Dermis microvascular lymphatic vessel endothelial cell (primary cell): ENCODE results near the gene SHROOM1. TPM values are rescaled to one million over a fixed set of nuclear protein-coding genes. Genes with fewer than 3 reads are reported as not detected.
"Not testable (repeated sequence)": the region's sequence is repeated elsewhere in the genome, so short reads cannot be mapped to it uniquely, and the experiment has no call there.

Experiments used
- DNase-seq, 2 donors: peaks; one replicate each; pipeline versions ENCODE4 v3.0.0 to v3.0.0-alpha.2; 2010; ENCODE audit warnings: low read depth in 2 of 2
- total RNA-seq: library from RNA; depleted of rRNA; stranded (reverse); fragments of >200 nt; gene quantifications from 2 replicates; pipeline ENCODE4 v1.2.1, GENCODE V29; 2014

Gene SHROOM1, protein sequence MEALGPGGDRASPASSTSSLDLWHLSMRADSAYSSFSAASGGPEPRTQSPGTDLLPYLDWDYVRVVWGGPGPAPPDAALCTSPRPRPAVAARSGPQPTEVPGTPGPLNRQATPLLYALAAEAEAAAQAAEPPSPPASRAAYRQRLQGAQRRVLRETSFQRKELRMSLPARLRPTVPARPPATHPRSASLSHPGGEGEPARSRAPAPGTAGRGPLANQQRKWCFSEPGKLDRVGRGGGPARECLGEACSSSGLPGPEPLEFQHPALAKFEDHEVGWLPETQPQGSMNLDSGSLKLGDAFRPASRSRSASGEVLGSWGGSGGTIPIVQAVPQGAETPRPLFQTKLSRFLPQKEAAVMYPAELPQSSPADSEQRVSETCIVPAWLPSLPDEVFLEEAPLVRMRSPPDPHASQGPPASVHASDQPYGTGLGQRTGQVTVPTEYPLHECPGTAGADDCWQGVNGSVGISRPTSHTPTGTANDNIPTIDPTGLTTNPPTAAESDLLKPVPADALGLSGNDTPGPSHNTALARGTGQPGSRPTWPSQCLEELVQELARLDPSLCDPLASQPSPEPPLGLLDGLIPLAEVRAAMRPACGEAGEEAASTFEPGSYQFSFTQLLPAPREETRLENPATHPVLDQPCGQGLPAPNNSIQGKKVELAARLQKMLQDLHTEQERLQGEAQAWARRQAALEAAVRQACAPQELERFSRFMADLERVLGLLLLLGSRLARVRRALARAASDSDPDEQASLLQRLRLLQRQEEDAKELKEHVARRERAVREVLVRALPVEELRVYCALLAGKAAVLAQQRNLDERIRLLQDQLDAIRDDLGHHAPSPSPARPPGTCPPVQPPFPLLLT
- 1.5 and 4.3 TPM in 2 replicates for total RNA-seq

DNA sequence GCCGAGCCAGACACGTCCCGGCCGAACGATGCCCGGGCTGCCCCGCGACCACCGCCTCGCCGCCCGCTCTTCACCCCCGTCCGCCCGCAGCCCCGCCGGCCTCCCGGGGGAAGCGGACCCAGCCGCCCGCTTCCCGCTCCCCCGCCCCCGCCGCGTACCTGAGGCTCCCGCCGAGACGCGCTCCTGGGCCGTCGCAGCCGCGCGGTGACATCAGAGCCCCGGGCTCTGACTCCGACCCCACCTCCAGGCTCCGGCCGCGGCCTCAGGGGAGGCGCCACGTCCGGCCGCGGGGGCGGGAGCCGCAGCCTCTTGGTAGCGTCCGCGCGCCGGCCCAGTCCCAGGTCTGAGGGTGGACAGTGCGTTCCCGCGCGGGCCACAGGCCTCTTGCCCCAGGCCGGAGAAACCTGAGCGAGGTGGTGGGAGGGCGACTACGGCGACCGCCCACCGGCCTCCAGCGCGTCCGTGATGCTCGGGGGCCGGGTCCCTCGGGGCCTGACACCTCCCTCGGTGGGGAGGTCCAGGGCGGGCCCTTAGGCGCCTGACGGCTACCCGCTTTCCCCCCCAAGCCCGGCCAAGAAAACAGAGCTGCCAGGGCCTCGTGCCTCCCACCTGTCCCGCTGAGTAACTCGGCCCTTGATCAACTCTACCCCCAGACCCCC, at the start of gene SHROOM1:
TSS of gene SHROOM1 (minus strand) at position 212 of the 659 bp plus-strand sequence. CDS start 4,507 bp downstream, outside the sequence.
- peak in 1 of 2 donors; percentile 63 for DNase-seq

DNA sequence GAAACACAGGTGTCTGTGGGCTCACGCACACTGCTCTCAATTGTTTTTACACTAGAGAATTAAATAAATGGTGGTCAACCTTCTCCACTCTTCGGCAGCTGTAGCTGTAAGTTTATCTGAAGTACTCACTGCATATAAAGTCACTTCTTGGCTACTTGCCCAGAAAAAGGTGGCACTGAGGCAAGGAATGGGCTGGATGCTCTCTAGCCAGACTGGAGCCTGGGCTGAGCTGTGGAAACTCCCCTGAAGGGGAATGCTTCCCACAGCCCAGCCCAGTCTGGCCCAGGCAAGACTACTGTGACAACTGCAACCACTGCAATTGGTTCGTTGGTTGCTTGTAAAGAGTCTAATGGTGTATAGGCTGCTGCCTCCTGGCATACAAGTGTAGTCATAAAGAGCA, 47.5 kb upstream of the SHROOM1 start:
- DNase-seq, result peak in 1 of 2 donors; percentile 21

DNA sequence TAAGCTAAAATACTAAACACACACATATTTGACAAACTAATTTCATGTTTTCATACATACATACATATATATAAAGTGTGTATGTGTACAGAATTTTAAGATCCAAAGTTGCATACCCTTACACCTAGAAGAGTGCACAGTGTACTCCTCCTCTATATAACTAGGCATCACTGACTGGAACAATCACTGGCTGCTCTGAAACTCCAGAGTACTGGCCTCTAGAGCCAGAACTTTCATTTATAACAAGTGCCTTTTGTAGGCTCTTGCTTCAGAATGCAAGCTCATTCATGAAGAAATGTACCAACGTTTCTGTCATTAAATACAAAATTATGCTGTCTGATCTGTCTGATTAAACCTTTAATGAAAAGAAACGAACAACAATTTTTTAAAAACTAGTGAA, 47.0 kb upstream of the SHROOM1 start:
- no peak for DNase-seq

DNA sequence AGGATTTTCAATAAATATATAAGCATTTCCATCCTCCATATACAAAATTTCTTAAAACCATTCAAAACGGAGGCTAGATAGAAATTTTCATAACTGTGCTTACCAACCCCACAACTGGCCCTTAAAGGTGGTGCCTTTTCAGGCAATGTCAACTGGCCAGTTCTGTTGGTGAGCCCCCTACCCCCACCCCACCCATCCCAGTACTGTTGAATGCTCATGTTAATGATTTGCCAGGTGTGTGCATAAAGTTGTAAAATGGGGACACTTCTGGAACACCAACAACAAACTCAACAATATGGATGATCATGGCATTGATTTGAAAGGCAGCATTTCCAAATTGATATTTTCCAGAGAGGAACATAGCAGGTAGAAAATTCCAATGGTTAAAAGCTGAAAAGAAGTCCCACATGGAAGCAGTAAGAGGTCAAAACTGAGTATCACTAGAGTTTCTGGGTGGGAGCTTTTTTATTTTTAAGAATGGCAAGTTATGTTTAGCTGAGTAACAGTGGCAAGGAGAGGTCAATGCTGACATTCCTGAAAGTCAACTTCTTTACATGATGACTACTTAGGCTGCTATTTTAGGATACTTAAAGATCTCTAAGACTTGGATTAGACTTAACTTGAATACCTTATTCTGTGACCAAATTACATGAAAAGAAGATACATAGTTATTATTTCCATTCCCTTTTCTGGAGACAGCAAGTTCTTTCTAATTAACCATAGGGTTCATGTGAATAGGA, 45.7 kb upstream of the SHROOM1 start:
- DNase-seq, result no peak

DNA sequence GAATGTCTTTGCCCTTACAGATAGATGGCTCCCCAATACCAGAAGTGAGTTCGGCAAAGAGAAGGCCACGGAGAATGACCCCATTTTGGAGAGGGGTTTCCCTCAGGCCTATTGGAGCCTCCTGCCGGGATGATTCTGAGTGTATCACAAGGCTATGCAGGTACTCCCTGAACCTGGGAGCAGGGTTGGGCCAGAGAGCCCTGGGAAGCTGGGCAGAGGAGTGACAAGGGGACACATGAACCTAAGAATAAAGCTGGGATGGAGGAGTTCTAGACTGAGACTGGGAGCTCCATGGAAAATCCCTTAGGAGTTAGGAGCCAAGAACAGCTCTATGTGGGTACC, 43.5 kb upstream of the SHROOM1 start:
- DNase-seq, result no peak

DNA sequence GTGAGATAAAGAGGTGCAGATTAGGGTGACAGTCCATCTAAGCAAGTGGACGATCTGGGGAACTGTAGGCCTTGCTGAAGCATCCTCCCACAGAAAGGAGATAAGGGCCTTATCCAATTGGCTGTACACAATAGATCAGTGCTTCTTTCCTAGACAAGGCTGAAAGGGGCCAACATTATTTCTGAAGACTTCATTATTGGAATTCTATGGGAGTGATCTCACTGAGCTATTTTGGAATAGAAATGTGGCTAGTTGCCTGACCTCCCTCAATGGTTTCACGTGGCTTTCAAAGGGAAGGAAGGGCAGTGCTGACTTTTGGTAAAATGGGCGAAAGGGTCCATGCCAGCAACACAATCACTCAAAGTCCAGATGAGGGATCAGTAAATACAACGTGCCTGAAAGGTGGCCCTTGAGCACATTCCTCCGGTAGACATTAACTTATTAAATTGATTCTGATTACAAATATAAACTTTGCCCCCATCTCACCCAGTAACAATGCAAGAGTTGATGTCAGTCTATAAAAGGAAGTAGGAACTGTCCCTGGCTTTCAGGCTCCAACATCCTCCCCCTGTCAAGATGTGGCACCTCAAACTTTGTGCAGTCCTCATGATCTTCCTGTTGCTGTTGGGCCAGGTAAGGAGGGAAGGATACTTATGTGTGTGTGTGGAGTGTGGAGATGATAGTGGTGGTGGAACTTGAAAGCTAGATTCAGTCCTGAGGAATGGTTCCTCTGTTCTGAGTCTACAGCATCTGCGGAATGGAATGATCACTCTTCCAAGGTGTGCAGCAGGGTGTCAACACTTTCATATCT, 42.9 kb upstream of the SHROOM1 start, which contains the start of gene LEAP2:
TSS of gene LEAP2 (plus strand) at position 550 of the 811 bp plus-strand sequence. CDS start at position 577, 27 bp downstream.
- DNase-seq, result no peak

DNA sequence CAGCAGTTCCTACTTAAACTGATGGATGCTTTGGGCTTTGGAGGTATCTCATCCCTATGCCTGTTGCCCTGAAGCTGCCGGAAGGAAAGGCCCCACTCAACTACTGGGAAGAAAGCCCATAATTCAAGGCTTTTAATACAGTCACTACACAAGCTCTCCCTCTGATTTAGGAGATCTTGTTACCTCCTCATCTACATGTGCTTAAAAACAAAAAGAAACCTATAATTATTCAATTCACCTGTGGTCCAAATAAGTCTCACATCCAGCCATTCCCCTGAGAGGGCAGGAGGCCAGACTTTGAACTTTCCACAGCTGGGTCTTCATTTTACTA, 42.3 kb upstream of the SHROOM1 start:
- no peak for DNase-seq

DNA sequence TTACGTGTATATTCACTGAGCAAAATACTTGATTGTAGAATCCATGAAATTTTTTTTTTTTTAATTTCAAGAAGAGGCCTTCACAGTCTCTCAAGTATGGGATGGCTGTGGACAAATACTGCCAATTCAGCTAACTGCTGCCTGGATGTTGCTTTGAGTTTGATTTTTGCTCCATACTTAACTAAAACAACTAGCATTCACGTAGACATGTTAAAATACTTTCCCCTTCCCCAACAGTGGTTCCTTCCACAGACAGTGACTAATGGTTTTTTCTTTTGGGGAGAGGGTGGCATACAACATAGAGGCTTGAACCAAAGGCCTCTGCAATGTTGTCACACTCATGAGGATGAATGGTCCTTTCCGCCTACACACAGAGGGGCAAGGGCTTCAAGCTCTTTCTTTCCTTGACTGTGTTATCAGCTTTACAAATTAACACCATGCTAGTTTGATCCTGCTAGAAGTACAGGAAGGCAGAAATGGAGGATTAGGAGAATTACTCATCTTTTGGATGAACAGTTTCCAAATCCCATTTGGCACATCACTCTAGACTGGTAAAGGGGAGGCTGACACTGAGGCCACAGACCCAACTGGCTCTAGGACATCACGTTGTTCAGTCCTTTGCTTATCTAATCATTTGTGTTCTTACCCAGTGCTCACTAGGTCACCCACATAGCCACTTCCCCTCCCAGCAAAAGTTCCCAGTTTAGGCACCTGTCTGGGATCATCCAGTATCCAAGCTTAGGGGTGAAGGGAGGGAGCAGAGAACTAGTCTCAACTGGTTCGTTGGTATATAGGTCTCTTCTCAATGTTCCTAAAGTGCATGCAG, 41.2 kb upstream of the SHROOM1 start:
- no peak for DNase-seq

DNA sequence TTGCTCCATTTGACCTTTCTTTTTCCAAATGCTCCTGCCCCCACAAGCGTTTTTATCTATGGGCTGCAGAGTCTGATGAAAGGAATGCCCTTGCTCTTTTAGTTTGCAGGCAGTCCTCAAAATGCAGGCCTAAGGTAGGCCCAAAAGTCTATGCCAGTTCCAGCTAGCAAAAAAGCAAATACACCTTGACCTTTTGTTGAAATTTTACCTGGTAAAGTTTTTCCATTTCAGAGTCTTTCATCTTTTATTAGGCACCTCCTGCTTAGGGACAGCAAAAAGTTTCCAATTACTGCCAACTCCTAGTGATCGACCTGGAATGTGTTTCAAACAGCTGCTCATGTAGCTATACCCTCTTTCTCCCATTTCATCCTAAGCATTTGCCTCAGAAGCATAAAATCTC, 40.4 kb upstream of the SHROOM1 start:
- DNase-seq, result no peak

DNA sequence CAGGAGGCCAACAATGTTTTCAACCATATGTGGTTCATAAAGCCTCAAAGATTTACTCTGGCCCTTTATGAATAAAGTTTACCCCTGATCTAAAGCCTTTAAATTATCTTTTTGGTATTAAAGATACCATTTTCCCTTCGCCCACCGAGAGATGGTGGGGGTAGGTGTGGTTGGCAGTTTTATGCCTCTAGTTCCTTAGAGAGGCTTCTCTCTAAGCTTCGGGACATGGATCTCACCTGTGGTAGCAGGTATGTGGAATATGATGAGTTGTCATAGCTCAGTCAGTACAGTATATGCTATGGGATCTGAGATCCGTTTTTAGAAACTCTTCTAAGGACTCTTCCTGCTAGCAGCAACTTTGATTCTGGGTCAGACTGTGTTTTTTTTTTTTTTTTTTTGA, 38.3 kb upstream of the SHROOM1 start:
- DNase-seq, result no peak

DNA sequence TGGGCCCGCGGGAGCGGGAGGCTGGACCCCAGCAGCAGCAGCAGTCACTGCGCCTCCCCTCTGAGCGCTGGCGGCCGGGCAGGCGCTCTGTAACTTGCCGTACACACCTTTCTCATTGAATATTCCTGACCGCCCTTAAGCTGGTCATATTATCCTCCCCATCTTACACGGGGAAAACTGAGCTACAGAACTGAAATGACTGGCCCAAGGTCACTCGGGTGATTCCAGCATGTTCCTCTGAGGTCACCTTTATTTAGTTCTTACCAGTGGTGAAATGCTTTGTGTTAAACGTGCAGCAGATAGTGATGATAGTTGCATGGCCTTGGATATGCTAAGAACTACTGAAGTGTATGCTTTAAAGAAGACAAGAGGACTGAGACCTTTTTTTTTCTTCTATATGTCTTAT, 36.6 kb upstream of the SHROOM1 start:
- no peak for DNase-seq

DNA sequence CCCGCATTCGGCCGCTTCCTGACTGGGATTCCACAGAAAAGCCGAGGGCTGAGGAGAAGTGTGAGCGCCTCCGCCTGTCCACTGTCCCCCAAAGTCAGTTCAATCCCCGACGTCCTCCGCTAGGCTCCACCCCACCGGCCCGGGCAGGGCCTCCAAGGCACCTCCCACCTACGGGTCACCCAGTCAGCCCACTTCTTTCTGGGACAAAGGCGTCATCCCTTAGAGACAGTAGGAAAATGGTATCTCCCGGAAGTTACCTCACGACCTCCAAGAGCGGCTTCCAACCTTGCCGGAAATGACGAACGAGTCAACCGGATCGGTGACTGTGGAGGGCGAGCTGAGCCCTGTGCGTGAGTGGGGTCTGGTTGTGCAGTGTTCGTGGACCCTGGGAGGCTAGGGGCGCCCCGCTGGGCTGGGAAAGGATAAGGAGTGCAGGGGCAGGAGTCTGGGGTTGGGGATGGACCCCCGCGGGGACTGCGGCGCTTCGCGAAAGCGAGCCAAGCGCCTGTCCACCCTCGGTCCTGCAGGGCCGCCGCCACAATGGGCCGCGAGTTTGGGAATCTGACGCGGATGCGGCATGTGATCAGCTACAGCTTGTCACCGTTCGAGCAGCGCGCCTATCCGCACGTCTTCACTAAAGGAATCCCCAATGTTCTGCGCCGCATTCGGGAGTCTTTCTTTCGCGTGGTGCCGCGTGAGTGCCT, 36.0 kb upstream of the SHROOM1 start, which contains the start of the genes GDF9 and UQCRQ:
TSS of gene GDF9 (minus strand) at position 128 of the 704 bp plus-strand sequence. CDS start 1,936 bp downstream, outside the sequence.
TSS of gene UQCRQ (plus strand) at position 301 of the 704 bp plus-strand sequence. CDS start at position 541, 240 bp downstream.
- peak; percentile 100 for DNase-seq

DNA sequence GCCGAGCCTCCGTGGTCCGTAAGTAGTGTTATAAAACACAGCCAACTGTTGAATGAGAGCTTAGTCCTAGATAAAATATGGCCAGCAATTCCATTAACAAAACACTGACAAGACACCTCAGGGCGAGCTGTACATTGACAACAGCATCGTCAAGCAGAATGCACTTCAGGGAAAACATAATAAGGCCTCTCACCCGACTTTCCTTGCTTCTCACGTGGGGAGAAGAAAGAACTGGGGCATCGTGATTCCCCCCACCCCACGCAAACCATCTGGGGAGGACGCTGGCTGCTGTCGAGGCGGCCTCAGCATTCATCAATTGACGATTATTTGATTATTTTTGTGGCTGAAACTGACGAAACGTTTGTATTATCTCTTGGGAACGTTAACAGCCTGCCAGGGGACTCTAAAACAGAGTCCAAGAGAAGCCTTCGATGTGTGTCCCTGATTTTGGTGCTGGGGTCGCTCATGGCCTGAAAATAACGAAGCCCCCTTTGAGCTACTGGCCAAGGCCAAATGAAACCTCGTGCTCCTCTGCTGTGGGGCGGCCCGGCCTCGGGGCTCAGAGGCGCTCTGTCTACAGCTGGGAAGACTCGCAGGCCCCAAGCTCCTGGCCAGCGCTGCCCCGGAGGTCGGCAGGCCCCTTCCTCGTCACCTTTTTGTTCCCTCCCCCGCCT, 35.4 kb upstream of the SHROOM1 start:
- DNase-seq, result no peak

DNA sequence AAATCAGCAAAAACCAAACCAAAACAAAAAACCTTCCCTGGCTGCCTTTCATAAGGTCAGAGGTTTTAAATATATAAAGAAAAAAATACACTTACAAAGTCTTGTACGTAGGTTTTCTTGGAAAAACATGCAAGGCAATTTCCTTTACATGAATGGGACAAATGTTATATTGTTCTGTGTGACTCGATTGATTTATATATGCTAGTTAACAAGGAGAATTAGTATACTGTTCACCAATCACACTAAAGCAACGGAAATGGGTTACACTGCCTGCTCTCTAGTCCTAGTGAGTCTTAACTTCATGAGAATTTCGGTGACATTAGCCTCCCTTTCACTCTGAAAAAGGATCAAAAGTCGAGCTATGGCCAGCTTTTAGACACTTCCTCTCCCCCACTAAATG, 30.3 kb upstream of the SHROOM1 start:
- DNase-seq, result no peak

DNA sequence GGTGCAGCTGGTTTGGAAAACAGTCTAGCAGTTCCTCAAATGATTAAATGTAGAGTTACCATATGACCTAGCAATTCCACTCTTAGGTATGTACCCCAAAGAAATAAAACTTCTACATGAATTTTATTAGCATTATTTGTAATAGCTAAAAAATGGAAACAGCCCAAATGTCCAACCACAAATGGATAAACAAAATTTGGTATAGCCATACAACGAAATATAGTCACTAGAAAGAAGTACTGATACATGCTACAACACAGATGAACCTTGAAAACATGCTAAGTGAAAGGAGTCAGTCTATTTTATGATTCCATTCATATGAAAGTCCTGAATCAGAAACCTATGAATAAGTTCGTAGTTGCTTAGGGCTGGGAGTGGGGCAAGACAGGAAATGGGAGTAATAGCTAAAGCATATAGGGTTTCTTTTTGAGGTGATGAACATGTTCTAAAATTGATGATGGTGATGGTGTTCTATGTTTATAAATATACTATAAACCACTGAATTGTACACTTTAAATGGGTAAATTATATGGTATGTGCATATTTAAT, 29.5 kb upstream of the SHROOM1 start:
- no peak for DNase-seq

DNA sequence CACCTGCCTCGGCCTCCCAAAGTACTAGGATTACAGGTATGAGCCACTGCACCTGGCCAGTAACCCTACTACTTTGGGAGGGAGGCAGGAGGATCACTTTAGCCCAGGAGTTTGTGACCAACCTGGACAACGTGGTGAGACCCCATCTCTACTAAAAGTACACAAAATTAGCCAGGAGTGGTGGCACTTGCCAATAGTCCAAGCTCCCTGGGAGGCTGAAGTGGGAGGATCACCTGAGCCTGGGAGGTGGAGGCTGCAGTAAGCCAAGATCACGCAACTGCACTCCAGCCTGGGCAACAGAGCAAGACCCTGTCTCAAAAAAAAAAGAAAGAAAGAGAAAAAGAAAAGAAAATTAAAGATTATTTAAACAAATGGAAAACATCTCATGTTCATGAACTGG, 25.6 kb upstream of the SHROOM1 start:
- no peak for DNase-seq

DNA sequence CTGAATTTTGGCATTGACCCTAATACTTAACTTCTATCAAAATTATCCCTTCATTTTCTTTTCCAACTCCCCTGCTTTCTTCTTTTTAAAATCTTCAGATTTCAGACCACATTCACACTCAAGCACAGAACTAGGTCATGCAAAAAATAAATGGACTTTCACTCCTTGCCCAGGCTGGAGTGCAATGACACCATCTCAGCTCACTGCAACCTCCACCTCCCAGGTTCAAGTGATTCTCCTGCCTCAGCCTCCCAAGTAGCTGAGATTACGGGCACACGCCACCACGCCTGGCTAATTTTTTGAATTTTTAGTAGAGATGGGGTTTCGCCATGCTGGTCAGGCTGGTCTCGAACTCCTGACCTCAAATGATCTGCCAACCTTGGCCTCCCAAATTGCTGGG, 24.5 kb upstream of the SHROOM1 start:
- not testable (repeated sequence) for DNase-seq

DNA sequence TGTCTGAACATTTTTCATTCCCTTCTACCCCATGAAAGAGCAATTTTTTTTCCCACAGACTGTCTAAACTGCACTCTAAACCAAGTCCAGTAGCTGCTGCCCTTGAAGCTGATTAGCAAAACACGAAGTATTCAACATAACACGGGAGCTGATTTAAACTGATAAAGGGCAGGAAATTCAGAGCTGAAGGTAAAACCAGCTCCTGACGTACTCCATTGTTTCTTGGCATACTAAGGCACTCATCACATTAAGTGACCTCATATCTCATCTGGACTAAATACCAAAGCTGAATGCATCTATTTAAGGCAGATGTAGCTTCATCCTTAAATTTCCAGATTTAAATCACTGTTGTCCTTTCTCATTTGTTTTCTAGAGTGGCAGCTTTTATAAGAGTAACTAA, 23.9 kb upstream of the SHROOM1 start:
- DNase-seq, result peak in 1 of 2 donors; percentile 68
